HepG2 (cell line): ENCODE results near the gene AOX1. TPM values are rescaled to one million over a fixed set of nuclear protein-coding genes. Genes with fewer than 3 reads are reported as not detected.

ENCODE experiments used
- ATAC-seq: fragments of 200-7000 bp; cut with Tn5 transposase; 3 replicates; pipeline ENCODE4 v1.9.1; 2020; ENCODE audit warnings: mild to moderate bottlenecking, moderate library complexity
- BruUV-seq: library from RNA; stranded (reverse); fragments of 400-500 nt; replicated peaks from 2 replicates; lab custom pipeline; 2021; lab: Mats Ljungman, UMichigan
- CTCF ChIA-PET: fragments of 300-600 bp; formaldehyde crosslinking; extraction: SDS; loops from one replicate; lab custom pipeline; 2021; ENCODE audit warnings: low total read pairs, inconsistent platforms, low intra/inter-chr PET ratio; lab: Yijun Ruan, JAX
- POLR2A ChIA-PET: fragments of 350-600 bp; sonication (Branson Sonifier 250); formaldehyde crosslinking; loops from one replicate; lab custom pipeline; 2020; ENCODE audit warnings: antibody characterized with exemption, inconsistent platforms; lab: Yijun Ruan, JAX
- DNase-seq: peaks from one replicate; pipeline ENCODE4 v3.0.0-alpha.2; 2015; ENCODE audit warnings: low spot score
- FAIRE-seq: peaks from 3 replicates; lab custom pipeline; 2011; peaks lifted over from hg19 to GRCh38; lab: Jason Lieb, UNC
- H2AFZ ChIP-seq: one replicate; pipeline ENCODE4 v1.6.1; 2011; ENCODE audit warnings: low read length, inconsistent platforms
- H3K27ac ChIP-seq: fragments of 300-600 bp; 3 replicates; pipeline ENCODE4 v1.8.0; 2011; ENCODE audit warnings: mixed run types, mild to moderate bottlenecking, mixed read lengths, low read length, inconsistent platforms; ENCODE audit not compliant: insufficient read depth; ENCODE audit errors: extremely low read length
- H3K27me3 ChIP-seq, 2 experiments: fragments of 200-600 bp in 1 of 2; 2 replicates in 1 of 2; 3 replicates in 1 of 2; pipeline versions ENCODE4 v1.6.0 to v1.8.0; 2011; ENCODE audit warnings: low read length in 2 of 2, mild to moderate bottlenecking in 2 of 2, moderate library complexity in 2 of 2, inconsistent platforms in 1 of 2; ENCODE audit not compliant: insufficient read depth in 2 of 2, control insufficient read depth in 1 of 2
- H3K36me3 ChIP-seq, 2 experiments: fragments of 200-600 bp in 1 of 2; replicated peaks in 1 of 2; 2 replicates in 1 of 2; 3 replicates in 1 of 2; pipeline versions ENCODE4 v1.5.1 to v1.8.0; 2011; ENCODE audit warnings: low read length in 2 of 2, inconsistent platforms in 1 of 2; ENCODE audit not compliant: insufficient read depth in 2 of 2, control insufficient read depth in 1 of 2
- H3K4me1 ChIP-seq: 2 replicates; pipeline ENCODE4 v1.5.1; 2012; ENCODE audit warnings: low read length, inconsistent platforms; ENCODE audit not compliant: insufficient read depth
- H3K4me2 ChIP-seq: 2 replicates; pipeline ENCODE4 v1.6.0; 2011; ENCODE audit warnings: low read depth, low read length, inconsistent platforms
- H3K4me3 ChIP-seq, 3 experiments: fragments of 200-600 bp in 1 of 3; sonication (generic), shearing (Covaris generic) in 1 of 3; replicated peaks in 1 of 3; 2 replicates each; pipeline ENCODE4 v1.5.1; 2011 to 2016; ENCODE audit warnings: low read length in 3 of 3, inconsistent platforms in 2 of 3, low read depth in 2 of 3, mild to moderate bottlenecking in 2 of 3, control low read depth in 1 of 3, mixed read lengths in 1 of 3; ENCODE audit not compliant: insufficient read depth in 1 of 3
- H3K79me2 ChIP-seq: one replicate; pipeline ENCODE4 v1.6.1; 2011; ENCODE audit warnings: low read length, inconsistent platforms; ENCODE audit not compliant: insufficient read depth
- H3K9ac ChIP-seq: 2 replicates; pipeline ENCODE4 v1.6.0; 2011; ENCODE audit warnings: mild to moderate bottlenecking, low read depth, low read length, inconsistent platforms; ENCODE audit not compliant: insufficient read depth
- H3K9me3 ChIP-seq: 2 replicates; pipeline ENCODE4 v1.5.1; 2012; ENCODE audit warnings: mild to moderate bottlenecking, low read length
- H4K20me1 ChIP-seq: 2 replicates; pipeline ENCODE4 v1.6.0; 2011; ENCODE audit warnings: inconsistent platforms, mild to moderate bottlenecking, low read length, moderate library complexity; ENCODE audit not compliant: insufficient read depth
- ARNT2 ChIP-seq: sonication (generic); formaldehyde crosslinking; IDR thresholded peaks from 2 replicates; pipeline ENCODE4 v1.8.0; 2022; ENCODE audit warnings: mild to moderate bottlenecking, low read depth, missing genetic modification reagents, moderate library complexity
- BCL6 ChIP-seq: IDR thresholded peaks from 2 replicates; pipeline ENCODE4 v1.6.1; 2016; ENCODE audit warnings: missing genetic modification reagents, missing compliant biosample characterization
- CEBPZ ChIP-seq: IDR thresholded peaks from 2 replicates; pipeline ENCODE4 v1.6.1; 2012; ENCODE audit warnings: low read length, improper control_type of control experiment
- ESRRA ChIP-seq: sonication (generic); formaldehyde crosslinking; IDR thresholded peaks from 2 replicates; pipeline ENCODE4 v1.5.1; 2020; ENCODE audit warnings: mild to moderate bottlenecking, low read depth, missing genetic modification reagents
- MIXL1 ChIP-seq: IDR thresholded peaks from 2 replicates; pipeline ENCODE4 v1.6.1; 2016
- NFATC3 ChIP-seq: sonication (generic); formaldehyde crosslinking; IDR thresholded peaks from 2 replicates; pipeline ENCODE4 v1.5.1; 2020; ENCODE audit warnings: mild to moderate bottlenecking, missing genetic modification reagents
- PPARG ChIP-seq: conservative IDR thresholded peaks from 2 replicates; pipeline ENCODE4 v1.6.1; 2016; ENCODE audit warnings: missing biosample characterization, missing genetic modification reagents
- PRPF4 ChIP-seq: fragments of 200-400 bp; formaldehyde crosslinking; IDR thresholded peaks from 2 replicates; pipeline ENCODE4 v1.6.1; 2016; ENCODE audit warnings: low read length, low read depth; ENCODE audit not compliant: poor library complexity, severe bottlenecking
- SAFB2 ChIP-seq: sonication (generic); formaldehyde crosslinking; IDR thresholded peaks from 2 replicates; pipeline ENCODE4 v1.5.1; 2020; ENCODE audit warnings: missing genetic modification reagents, low read depth, mild to moderate bottlenecking, borderline replicate concordance
- UBTF ChIP-seq: sonication (generic); formaldehyde crosslinking; IDR thresholded peaks from 2 replicates; pipeline ENCODE4 v1.4.0; 2020; ENCODE audit warnings: mild to moderate bottlenecking, missing genetic modification reagents
- ZNF33B ChIP-seq: sonication (generic); formaldehyde crosslinking; IDR thresholded peaks from 2 replicates; pipeline ENCODE4 v1.5.1; 2020; ENCODE audit warnings: mild to moderate bottlenecking, missing genetic modification reagents
- ZNF782 ChIP-seq: sonication (generic); formaldehyde crosslinking; IDR thresholded peaks from 2 replicates; pipeline ENCODE4 v1.4.0; 2020; ENCODE audit warnings: missing genetic modification reagents, mild to moderate bottlenecking, borderline replicate concordance
- WGBS: methylation state at CpG from one replicate; pipeline ENCODE4 v1.1.6; 2017; ENCODE audit warnings: low lambda C conversion rate; 5-methylcytosine and 5-hydroxymethylcytosine counted together
- in situ Hi-C: cut with HindIII; loops from 2 replicates; pipeline ENCODE4 v1.10.0; 2017; ENCODE audit warnings: low pct_unique_long_range_greater_than_20kb; ENCODE audit not compliant: extremely low pct_ligation_motif_present
- intact Hi-C: fragments of 100-400 bp; cut with micrococcal nuclease; formaldehyde crosslinking; loops from one replicate; pipeline ENCODE4 v1.10.0; 2022; ENCODE audit not compliant: unreplicated experiment
- polyA plus RNA-seq, 8 experiments: library from polyadenylated mRNA; depleted of rRNA in 3 of 8; stranded (reverse) in 7 of 8; unstranded in 1 of 8; fragments of >200 nt; fragmentation: Illumina TruSeq in 4 of 8; extraction: Trizol in 4 of 8; gene quantifications; 2 replicates each; pipeline versions ENCODE4 v1.2.1 to v1.2.3, GENCODE V29; 2011 to 2016; ENCODE audit warnings: low read depth in 4 of 8, missing spikeins in 1 of 8, mixed read lengths in 1 of 8; ENCODE audit not compliant: insufficient read depth in 1 of 8
- total RNA-seq, 5 experiments: library from RNA; depleted of rRNA; stranded (reverse); fragments of >200 nt; fragmentation: Illumina TruSeq; extraction: Trizol; gene quantifications; 2 replicates each; pipeline ENCODE4 v1.2.3, GENCODE V29; 2016; ENCODE audit warnings: low read depth in 1 of 5
- TF ChIP-seq, protein P1 (sequence below): sonication (generic); formaldehyde crosslinking; conservative IDR thresholded peaks from 2 replicates; pipeline ENCODE4 v1.8.1; 2023; ENCODE audit warnings: missing genetic modification reagents

Gene AOX1
- total and polyA plus RNA-seq, 2 of the 13 experiments (the other 11 are each of a cell fraction or from before 2014, with no cell fraction given): 9.2 to 18.0 TPM

DNA sequence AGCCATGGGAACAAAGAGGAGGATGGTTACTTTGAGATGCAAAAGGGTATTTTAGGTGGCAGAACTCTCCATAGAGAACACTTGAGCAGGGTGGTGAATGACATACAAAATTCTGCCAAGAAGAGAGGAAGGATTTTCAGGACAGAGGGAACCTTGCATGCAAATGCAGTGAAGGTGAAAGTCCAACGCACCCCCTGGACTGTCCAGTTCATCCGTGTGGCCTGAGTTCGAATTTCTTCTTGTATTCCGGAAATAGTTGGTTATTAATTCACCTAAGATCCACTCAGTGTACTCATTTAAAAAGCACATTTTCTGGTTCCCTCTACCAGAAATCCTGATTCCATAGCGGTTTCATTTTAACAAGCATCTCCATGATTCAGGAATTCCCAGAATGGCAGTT, 5.5 kb downstream of the AOX1 start:
- Histone ChIP-seq H3K4me2 (no peak overlapping the region), H3K79me2 (no peaks in the 10 kb centered on the region), H3K4me3 (no peak overlapping the region), H3K36me3 (no peaks in the 10 kb centered on the region), H2AFZ (no peak overlapping the region), H3K9ac (no peak overlapping the region), H3K27ac (no peak overlapping the region), H4K20me1 (no peaks in the 10 kb centered on the region), H3K27me3 (no peaks in the 10 kb centered on the region)
- DNase-seq (no peak), ATAC-seq (no peak), FAIRE-seq (no peak)
- no TSS peak for BruUV-seq
- 84% methylated on average over 5 of the region's 5 CpGs for WGBS
- intact Hi-C loops: no loop called here
- in situ Hi-C loops: no loop called here
- POLR2A ChIA-PET: interaction anchor here (2.5 kb wide), 1 partner anchor 12 kb away, joined by 7 read pairs; no protein-coding TSS in a partner anchor
- TF ChIP-seq PRPF4: no peak
- no peak for TF ChIP-seq PPARG (CRISPR knock-in tag)
- no peak for TF ChIP-seq ESRRA
- TF ChIP-seq CEBPZ: no peak
- TF ChIP-seq ZNF33B (CRISPR knock-in tag): no peak
- no peak for TF ChIP-seq ZNF782 (CRISPR knock-in tag)
- TF ChIP-seq, protein P1, sequence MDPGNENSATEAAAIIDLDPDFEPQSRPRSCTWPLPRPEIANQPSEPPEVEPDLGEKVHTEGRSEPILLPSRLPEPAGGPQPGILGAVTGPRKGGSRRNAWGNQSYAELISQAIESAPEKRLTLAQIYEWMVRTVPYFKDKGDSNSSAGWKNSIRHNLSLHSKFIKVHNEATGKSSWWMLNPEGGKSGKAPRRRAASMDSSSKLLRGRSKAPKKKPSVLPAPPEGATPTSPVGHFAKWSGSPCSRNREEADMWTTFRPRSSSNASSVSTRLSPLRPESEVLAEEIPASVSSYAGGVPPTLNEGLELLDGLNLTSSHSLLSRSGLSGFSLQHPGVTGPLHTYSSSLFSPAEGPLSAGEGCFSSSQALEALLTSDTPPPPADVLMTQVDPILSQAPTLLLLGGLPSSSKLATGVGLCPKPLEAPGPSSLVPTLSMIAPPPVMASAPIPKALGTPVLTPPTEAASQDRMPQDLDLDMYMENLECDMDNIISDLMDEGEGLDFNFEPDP (CRISPR knock-in tag): no peak
- TF ChIP-seq MIXL1 (CRISPR knock-in tag): no peak
- no peak for TF ChIP-seq SAFB2
- no peak for TF ChIP-seq ARNT2 (CRISPR knock-in tag)
- TF ChIP-seq NFATC3: no peak
- no peak for TF ChIP-seq UBTF
- TF ChIP-seq BCL6: no peak
- TF ChIP-seq, all 625 proteins: peak for 0
- CTCF ChIA-PET: no interaction called here
- Histone ChIP-seq H3K4me1 (peaks cover 40% of the 10 kb centered on the region), H3K9me3 (no peaks in the 10 kb centered on the region)
